Trophoblast cell (in vitro differentiated cells and primary cell): ENCODE data around the gene CHST3.

Experiments used
- DNase-seq, 2 donors: peaks; one replicate each; pipeline ENCODE4 v3.0.0-alpha.2; 2016
- H2AFZ ChIP-seq: 2 replicates; pipeline ENCODE4 v1.6.1; 2013; ENCODE audit warnings: low read length, moderate library complexity, mild to moderate bottlenecking; ENCODE audit not compliant: insufficient read depth, poor library complexity
- H2AK5ac ChIP-seq: 2 replicates; pipeline ENCODE4 v1.6.1; 2013; ENCODE audit warnings: mild to moderate bottlenecking, low read length
- H2BK120ac ChIP-seq: 2 replicates; pipeline ENCODE4 v1.6.1; 2013; ENCODE audit warnings: low read length, mild to moderate bottlenecking, moderate library complexity; ENCODE audit not compliant: insufficient read depth, poor library complexity
- H2BK12ac ChIP-seq: 2 replicates; pipeline ENCODE4 v1.6.1; 2013; ENCODE audit warnings: mild to moderate bottlenecking, low read length, moderate library complexity
- H2BK5ac ChIP-seq: 2 replicates; pipeline ENCODE4 v1.6.1; 2013; ENCODE audit warnings: low read length, low read depth, moderate library complexity, mild to moderate bottlenecking; ENCODE audit not compliant: poor library complexity
- H3K14ac ChIP-seq: 2 replicates; pipeline ENCODE4 v1.6.1; 2013; ENCODE audit warnings: mild to moderate bottlenecking, low read length
- H3K18ac ChIP-seq: 2 replicates; pipeline ENCODE4 v1.6.1; 2013; ENCODE audit warnings: mild to moderate bottlenecking, low read length
- H3K23ac ChIP-seq: 2 replicates; pipeline ENCODE4 v1.6.1; 2013; ENCODE audit warnings: low read length
- H3K27ac ChIP-seq: 2 replicates; pipeline ENCODE4 v1.5.1; 2013; ENCODE audit warnings: low read depth, mild to moderate bottlenecking, inconsistent platforms, low read length, moderate library complexity
- H3K27me3 ChIP-seq: 2 replicates; pipeline ENCODE4 v1.6.1; 2013; ENCODE audit warnings: inconsistent platforms, mild to moderate bottlenecking, low read length, moderate library complexity; ENCODE audit not compliant: insufficient read depth
- H3K36me3 ChIP-seq, 2 experiments: 1 replicate in 1 of 2; 2 replicates in 1 of 2; pipeline ENCODE4 v1.6.1; 2013; ENCODE audit warnings: low read length in 2 of 2, mild to moderate bottlenecking in 2 of 2, moderate library complexity in 1 of 2; ENCODE audit not compliant: insufficient read depth in 2 of 2, control insufficient read depth in 1 of 2
- H3K4ac ChIP-seq: 2 replicates; pipeline ENCODE4 v1.6.1; 2013; ENCODE audit warnings: low read depth, mild to moderate bottlenecking, low read length, moderate library complexity
- H3K4me1 ChIP-seq, 2 experiments: 1 replicate in 1 of 2; 2 replicates in 1 of 2; pipeline ENCODE4 v1.6.1; 2013; ENCODE audit warnings: low read length in 2 of 2, mild to moderate bottlenecking in 2 of 2, moderate library complexity in 1 of 2; ENCODE audit not compliant: insufficient read depth in 2 of 2, control insufficient read depth in 1 of 2
- H3K4me2 ChIP-seq: 2 replicates; pipeline ENCODE4 v1.6.1; 2013; ENCODE audit warnings: inconsistent platforms, mild to moderate bottlenecking, low read length, moderate library complexity
- H3K4me3 ChIP-seq: 2 replicates; pipeline ENCODE4 v1.5.1; 2013; ENCODE audit warnings: mild to moderate bottlenecking, low read depth, low read length, inconsistent platforms
- H3K79me1 ChIP-seq: one replicate; pipeline ENCODE4 v1.6.1; 2013; ENCODE audit warnings: low read length
- H3K79me2 ChIP-seq: 2 replicates; pipeline ENCODE4 v1.6.1; 2013; ENCODE audit warnings: low read length, mild to moderate bottlenecking; ENCODE audit not compliant: control insufficient read depth, insufficient read depth, poor library complexity
- H3K9ac ChIP-seq: 2 replicates; pipeline ENCODE4 v1.6.1; 2013; ENCODE audit warnings: mild to moderate bottlenecking, low read length
- H3K9me3 ChIP-seq: 2 replicates; pipeline ENCODE4 v1.6.1; 2013; ENCODE audit warnings: low read depth, mild to moderate bottlenecking, control low read depth, inconsistent platforms, low read length; ENCODE audit not compliant: insufficient read depth
- H4K12ac ChIP-seq: 2 replicates; pipeline ENCODE4 v1.6.1; 2013; ENCODE audit warnings: low read depth, mild to moderate bottlenecking, low read length, moderate library complexity
- H4K8ac ChIP-seq: 2 replicates; pipeline ENCODE4 v1.6.1; 2013; ENCODE audit warnings: low read depth, mild to moderate bottlenecking, low read length, moderate library complexity
- H4K91ac ChIP-seq: one replicate; pipeline ENCODE4 v1.6.1; 2013; ENCODE audit warnings: low read depth, mild to moderate bottlenecking, low read length, moderate library complexity
- WGBS: extraction: QIAGEN DNeasy Blood & Tissue Kit; methylation state at CpG from one replicate; pipeline ENCODE4 v1.1.7; 2013; ENCODE audit warnings: missing lambda C conversion rate; ENCODE audit not compliant: insufficient read length, insufficient coverage; ENCODE audit errors: extremely low coverage; 5-methylcytosine and 5-hydroxymethylcytosine counted together

The CHST3 gene

GRCh38 chr10:72009051-72009424, 44.8 kb downstream of the CHST3 start:
- H3K79me1 ChIP-seq = peaks cover 22% of the 10 kb centered on the region
- peaks cover 5% of the 10 kb centered on the region for H3K79me2 ChIP-seq
- H4K12ac ChIP-seq = peak overlapping the region; percentile 58
- peak overlapping the region; percentile 86 for H4K91ac ChIP-seq
- H3K18ac ChIP-seq = peak overlapping the region; percentile 59
- peak overlapping the region; percentile 80 for H2BK5ac ChIP-seq
- H3K36me3 ChIP-seq = peaks cover 34 to 36% of the 10 kb centered on the region in 2 experiments
- peak overlapping the region; percentile 22 for H2AK5ac ChIP-seq
- no peak overlapping the region for H3K23ac ChIP-seq
- DNase-seq = peak; percentile 87 to 96
- no CpG with 5 or more reads among the region's 9 CpGs for WGBS
- peak overlapping the region; percentile 17 for H3K4me2 ChIP-seq
- peak overlapping the region; percentile 82 for H2BK12ac ChIP-seq
- H3K27ac ChIP-seq = peak overlapping the region; percentile 97
- no peak overlapping the region for H3K9ac ChIP-seq
- H3K9me3 ChIP-seq = peaks cover 2% of the 10 kb centered on the region
- no peak overlapping the region for H3K4ac ChIP-seq
- no peak overlapping the region for H3K4me3 ChIP-seq
- no peaks in the 10 kb centered on the region for H3K27me3 ChIP-seq
- H2AFZ ChIP-seq = peak overlapping the region; percentile 82
- peak overlapping the region; percentile 68 for H4K8ac ChIP-seq
- peak overlapping the region; percentile 65 for H3K14ac ChIP-seq
- peak overlapping the region; percentile 88 for H2BK120ac ChIP-seq
- peaks cover 26 to 28% of the 10 kb centered on the region in 2 experiments for H3K4me1 ChIP-seq

DNA sequence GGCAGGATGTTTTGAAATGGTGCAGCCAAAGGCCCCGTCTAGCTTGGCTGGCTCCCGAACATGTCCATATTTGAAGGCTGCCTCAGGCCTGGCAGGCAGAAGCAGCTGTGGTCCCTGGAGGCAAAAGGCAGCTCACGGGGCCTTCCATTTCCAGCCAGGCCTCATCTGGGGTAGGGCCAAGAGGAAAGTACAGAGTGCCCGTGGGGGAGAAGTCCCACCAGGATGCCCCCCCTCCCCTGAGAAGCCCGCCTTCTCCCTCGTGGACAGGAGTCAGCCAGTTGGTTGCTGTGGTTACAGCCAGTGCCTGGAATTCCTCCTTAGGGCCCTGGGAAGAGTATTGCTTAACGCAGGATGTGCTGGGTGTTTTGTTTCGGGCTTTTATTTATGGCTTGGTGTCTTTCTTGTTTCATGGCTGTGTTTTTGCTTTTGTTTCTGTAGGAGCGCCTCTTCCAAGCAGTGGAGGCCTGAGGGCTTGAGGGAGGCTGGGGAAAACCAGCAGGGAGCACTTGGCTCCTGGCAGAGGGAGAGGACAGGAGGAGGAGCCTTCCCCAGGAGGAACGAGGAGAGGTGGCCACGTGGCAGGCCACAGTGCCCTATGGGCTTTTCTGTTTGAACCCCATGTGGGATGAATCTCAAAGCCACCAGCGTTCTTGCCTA, 45.4 kb downstream of the CHST3 start:
- peak overlapping the region; percentile 95 for H2BK120ac ChIP-seq
- peaks cover 2% of the 10 kb centered on the region for H3K9me3 ChIP-seq
- peak overlapping the region; percentile 87 for H2AK5ac ChIP-seq
- peaks cover 24% of the 10 kb centered on the region for H3K79me1 ChIP-seq
- no peak overlapping the region for H3K4me3 ChIP-seq
- H3K4ac ChIP-seq = peak overlapping the region; percentile 64
- H3K79me2 ChIP-seq = peaks cover 5% of the 10 kb centered on the region
- H3K4me2 ChIP-seq = peak overlapping the region; percentile 17
- H4K91ac ChIP-seq = peak overlapping the region; percentile 86
- WGBS = no CpG with 5 or more reads among the region's 12 CpGs
- H2BK5ac ChIP-seq = peak overlapping the region; percentile 80
- peak overlapping the region; percentile 71 for H4K12ac ChIP-seq
- H3K9ac ChIP-seq = no peak overlapping the region
- H3K27me3 ChIP-seq = no peaks in the 10 kb centered on the region
- peaks cover 34 to 36% of the 10 kb centered on the region in 2 experiments for H3K36me3 ChIP-seq
- peak overlapping the region; percentile 65 for H3K14ac ChIP-seq
- H3K18ac ChIP-seq = peak overlapping the region; percentile 87
- H2AFZ ChIP-seq = peak overlapping the region; percentile 82
- H3K4me1 ChIP-seq = peaks cover 26 to 28% of the 10 kb centered on the region in 2 experiments
- H2BK12ac ChIP-seq = peak overlapping the region; percentile 98
- peak overlapping the region; percentile 97 for H3K27ac ChIP-seq
- no peak overlapping the region for H3K23ac ChIP-seq
- peak; percentile 72 to 88 for DNase-seq
- H4K8ac ChIP-seq = peak overlapping the region; percentile 88

GRCh38 chr10:72010234-72010973, 46.2 kb downstream of the CHST3 start:
- Histone ChIP-seq H2AFZ (peak overlapping the region; percentile 40), H3K9ac (no peak overlapping the region), H2BK12ac (peak overlapping the region; percentile 98), H4K12ac (peak overlapping the region; percentile 71), H3K4me1 (peaks cover 26 to 28% of the 10 kb centered on the region in 2 experiments), H3K4me2 (no peak overlapping the region), H3K4ac (peak overlapping the region; percentile 64), H3K27ac (peak overlapping the region; percentile 97), H4K8ac (peak overlapping the region; percentile 88), H3K79me2 (peaks cover 5% of the 10 kb centered on the region), H2BK120ac (peak overlapping the region; percentile 95), H3K4me3 (no peak overlapping the region), H3K18ac (peak overlapping the region; percentile 87), H3K9me3 (peaks cover 2% of the 10 kb centered on the region), H3K79me1 (peaks cover 26% of the 10 kb centered on the region), H4K91ac (peak overlapping the region; percentile 85), H3K36me3 (peaks cover 34 to 36% of the 10 kb centered on the region in 2 experiments), H2BK5ac (peak overlapping the region; percentile 80), H3K14ac (peak overlapping the region; percentile 70), H3K23ac (no peak overlapping the region), H2AK5ac (peak overlapping the region; percentile 87), H3K27me3 (no peaks in the 10 kb centered on the region)
- no peak for DNase-seq
- no CpG with 5 or more reads among the region's 7 CpGs for WGBS

DNA sequence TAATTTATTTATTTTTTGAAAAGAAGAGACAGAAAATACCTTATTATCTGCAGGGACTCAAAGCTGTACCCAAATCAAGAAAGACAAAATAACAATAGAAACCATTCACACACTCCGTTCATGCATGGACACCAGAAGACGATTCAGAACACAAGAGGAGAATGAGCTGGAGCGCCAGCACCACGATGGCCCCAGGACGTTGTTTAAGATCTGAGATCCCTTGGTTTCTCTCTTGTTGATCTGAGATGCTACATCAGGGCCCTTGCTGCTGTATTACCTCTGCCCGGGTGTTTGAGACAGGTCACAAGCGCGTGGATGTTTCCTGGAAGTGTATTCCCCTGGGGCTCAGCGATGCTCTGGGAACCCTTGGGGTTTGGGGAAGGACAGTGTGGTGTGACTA, 46.8 kb downstream of the CHST3 start:
- no peak overlapping the region for H4K12ac ChIP-seq
- no peak overlapping the region for H3K4me2 ChIP-seq
- H3K9me3 ChIP-seq = peaks cover 2% of the 10 kb centered on the region
- no peaks in the 10 kb centered on the region for H3K27me3 ChIP-seq
- no peak overlapping the region for H3K18ac ChIP-seq
- H3K79me2 ChIP-seq = peaks cover 5% of the 10 kb centered on the region
- no peak overlapping the region for H3K4ac ChIP-seq
- H3K9ac ChIP-seq = no peak overlapping the region
- H4K8ac ChIP-seq = no peak overlapping the region
- H2AK5ac ChIP-seq = no peak overlapping the region
- H2BK5ac ChIP-seq = no peak overlapping the region
- no peak overlapping the region for H3K14ac ChIP-seq
- H3K4me3 ChIP-seq = no peak overlapping the region
- H3K27ac ChIP-seq = no peak overlapping the region
- peaks cover 26% of the 10 kb centered on the region for H3K79me1 ChIP-seq
- H2AFZ ChIP-seq = no peak overlapping the region
- H2BK12ac ChIP-seq = no peak overlapping the region
- WGBS = no CpG with 5 or more reads among the region's 9 CpGs
- no peak overlapping the region for H4K91ac ChIP-seq
- H3K36me3 ChIP-seq = peaks cover 32 to 34% of the 10 kb centered on the region in 2 experiments
- H3K23ac ChIP-seq = no peak overlapping the region
- H3K4me1 ChIP-seq = peaks cover 28 to 31% of the 10 kb centered on the region in 2 experiments
- H2BK120ac ChIP-seq = no peak overlapping the region
- no peak for DNase-seq
